NB4 (cell line): ENCODE measurements around the gene TSHZ2.

Experiments used
- DNase-seq: peaks from one replicate; pipeline ENCODE4 v3.0.0; 2010; ENCODE audit warnings: low read depth
- H3K4me3 ChIP-seq: one replicate; pipeline ENCODE4 v1.5.1; 2011; ENCODE audit warnings: mild to moderate bottlenecking, low read depth, low read length, moderate library complexity
- MYC ChIP-seq: IDR thresholded peaks from 2 replicates; pipeline ENCODE4 v1.6.1; 2011; ENCODE audit warnings: low read depth, low read length
- POLR2A ChIP-seq: IDR thresholded peaks from 2 replicates; pipeline ENCODE4 v1.6.1; 2011; ENCODE audit warnings: mild to moderate bottlenecking; ENCODE audit not compliant: insufficient read length; ENCODE audit errors: extremely low read depth
- TF ChIP-seq, protein P1 (sequence below): IDR thresholded peaks from 2 replicates; pipeline ENCODE4 v1.6.1; 2011; ENCODE audit warnings: low read depth, low read length
- TF ChIP-seq, protein P2 (sequence below): IDR thresholded peaks from one replicate; pipeline ENCODE4 v1.5.1; 2012; ENCODE audit warnings: low read depth, low read length

TSHZ2 gene

DNA sequence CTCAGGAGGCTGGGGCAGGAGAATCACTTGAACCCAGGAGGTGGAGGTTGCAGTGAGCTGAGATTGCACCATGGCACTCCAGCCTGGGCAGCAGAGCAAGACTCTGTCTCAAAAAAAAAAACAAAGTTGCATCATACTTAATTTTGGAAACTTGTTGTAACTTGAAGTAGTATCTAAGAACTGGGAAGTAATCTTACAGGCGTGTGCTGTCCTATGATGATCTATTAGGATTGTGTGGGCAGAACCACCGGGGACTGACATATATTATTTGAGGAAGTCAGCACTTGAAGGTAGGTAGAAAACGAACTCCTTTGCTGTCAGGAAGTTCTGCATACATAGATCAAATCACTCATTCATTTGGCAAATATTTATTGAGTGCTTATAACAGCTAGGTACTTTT, 433.0 kb downstream of the TSHZ2 start:
- TF ChIP-seq MYC (no peak), POLR2A (no peak)
- TF ChIP-seq, protein P1, sequence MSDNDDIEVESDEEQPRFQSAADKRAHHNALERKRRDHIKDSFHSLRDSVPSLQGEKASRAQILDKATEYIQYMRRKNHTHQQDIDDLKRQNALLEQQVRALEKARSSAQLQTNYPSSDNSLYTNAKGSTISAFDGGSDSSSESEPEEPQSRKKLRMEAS: no peak
- TF ChIP-seq, protein P2, sequence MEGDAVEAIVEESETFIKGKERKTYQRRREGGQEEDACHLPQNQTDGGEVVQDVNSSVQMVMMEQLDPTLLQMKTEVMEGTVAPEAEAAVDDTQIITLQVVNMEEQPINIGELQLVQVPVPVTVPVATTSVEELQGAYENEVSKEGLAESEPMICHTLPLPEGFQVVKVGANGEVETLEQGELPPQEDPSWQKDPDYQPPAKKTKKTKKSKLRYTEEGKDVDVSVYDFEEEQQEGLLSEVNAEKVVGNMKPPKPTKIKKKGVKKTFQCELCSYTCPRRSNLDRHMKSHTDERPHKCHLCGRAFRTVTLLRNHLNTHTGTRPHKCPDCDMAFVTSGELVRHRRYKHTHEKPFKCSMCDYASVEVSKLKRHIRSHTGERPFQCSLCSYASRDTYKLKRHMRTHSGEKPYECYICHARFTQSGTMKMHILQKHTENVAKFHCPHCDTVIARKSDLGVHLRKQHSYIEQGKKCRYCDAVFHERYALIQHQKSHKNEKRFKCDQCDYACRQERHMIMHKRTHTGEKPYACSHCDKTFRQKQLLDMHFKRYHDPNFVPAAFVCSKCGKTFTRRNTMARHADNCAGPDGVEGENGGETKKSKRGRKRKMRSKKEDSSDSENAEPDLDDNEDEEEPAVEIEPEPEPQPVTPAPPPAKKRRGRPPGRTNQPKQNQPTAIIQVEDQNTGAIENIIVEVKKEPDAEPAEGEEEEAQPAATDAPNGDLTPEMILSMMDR: no peak
- no peak overlapping the region for H3K4me3 ChIP-seq

DNA sequence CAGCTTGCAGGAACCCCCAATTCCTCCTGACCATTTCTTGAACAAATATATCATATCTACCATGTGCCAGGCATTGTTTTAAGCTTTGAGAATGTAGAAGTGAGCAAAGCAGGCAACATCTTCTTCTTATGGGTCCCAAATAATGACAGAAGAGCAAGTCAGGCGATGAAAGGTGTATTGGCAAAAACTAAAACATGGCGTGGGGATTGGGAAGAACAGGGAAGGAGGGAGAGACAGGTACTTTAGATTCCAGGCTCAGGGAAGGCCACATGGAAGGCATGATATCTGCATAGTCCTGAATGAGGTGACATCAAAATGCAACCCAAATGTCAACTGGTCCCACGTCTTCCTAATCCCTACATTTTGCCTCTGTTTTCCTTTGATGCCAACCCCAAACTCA, 434.4 kb downstream of the TSHZ2 start:
- no peak overlapping the region for H3K4me3 ChIP-seq
- no peak for TF ChIP-seq POLR2A
- TF ChIP-seq, protein P1: no peak
- TF ChIP-seq, protein P2: no peak
- TF ChIP-seq MYC: no peak
- DNase-seq: no peak

More for the DNA sequence above, 433.0 kb downstream of the TSHZ2 start:
- DNase-seq: no peak

DNA sequence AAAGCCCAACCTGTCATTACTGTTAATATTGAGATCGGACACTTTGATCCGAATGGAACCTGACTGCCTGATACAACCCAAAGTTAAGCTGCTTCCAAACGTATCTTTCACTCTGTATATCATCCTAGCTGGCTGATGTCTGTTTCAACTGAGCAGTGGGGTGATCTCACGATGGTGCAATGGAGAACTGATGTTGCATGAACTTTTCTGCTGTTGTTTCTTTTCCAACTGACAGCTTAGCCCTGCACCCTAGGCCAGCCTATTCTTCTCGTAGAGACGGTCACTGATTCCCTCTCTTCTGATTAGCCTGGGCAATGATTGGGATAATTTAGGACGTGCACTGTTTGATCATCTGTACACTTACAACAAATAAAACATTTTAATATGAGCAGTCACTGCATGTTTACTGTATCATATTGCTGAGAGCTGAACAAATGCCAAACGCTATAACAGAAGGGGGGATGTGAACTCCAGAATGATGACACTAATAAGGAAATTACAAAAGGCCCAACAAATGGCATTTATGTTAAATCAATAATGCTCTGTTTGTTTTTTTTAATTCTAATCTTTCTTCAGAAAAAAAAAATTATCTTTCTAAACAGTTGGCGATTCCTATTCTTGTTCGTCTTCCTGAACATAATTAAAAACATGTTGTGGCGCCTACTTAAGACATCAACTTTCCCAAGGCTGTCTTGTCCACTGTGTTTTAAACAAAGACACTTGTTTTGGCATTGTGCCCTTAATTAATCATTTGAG, 436.7 kb downstream of the TSHZ2 start:
- H3K4me3 ChIP-seq: no peak overlapping the region
- peak; percentile 16 for DNase-seq
- TF ChIP-seq, protein P2: no peak
- no peak for TF ChIP-seq POLR2A

DNA sequence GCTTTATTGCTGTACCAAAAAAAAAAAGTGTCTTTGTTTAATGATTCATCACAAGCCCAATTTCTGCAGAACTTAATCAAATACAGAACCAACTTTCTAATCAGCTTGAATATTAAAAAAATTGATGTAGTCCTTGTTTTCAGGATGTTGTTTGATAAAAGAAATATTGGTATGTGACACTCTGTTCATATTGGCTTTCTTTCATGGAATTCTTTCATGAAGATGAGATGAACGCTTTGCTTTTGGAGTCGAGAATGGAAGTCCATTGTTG, 437.2 kb downstream of the TSHZ2 start:
- H3K4me3 ChIP-seq: no peak overlapping the region
- TF ChIP-seq, protein P2: no peak
- TF ChIP-seq, protein P1: no peak
- no peak for TF ChIP-seq MYC
- TF ChIP-seq POLR2A: no peak
- no peak for DNase-seq

DNA sequence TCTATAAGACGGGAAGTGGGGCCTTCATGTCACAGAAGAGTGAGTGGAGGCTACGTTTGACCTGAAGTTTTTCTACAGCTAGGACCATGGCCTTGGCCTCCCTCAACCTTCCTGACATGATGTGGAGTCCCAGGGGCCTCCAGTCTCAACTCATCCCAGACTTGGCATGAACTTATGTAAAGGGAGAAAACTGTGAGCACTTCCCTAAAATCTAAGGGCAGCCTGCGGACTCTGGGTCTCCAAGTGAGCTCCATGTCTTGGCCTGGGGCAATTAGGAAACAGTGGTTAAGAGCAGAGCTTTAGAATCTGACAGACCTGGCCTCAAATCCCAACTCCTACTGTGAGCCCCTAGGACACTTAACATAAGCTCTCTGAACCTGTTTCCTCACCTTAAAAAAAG, 439.0 kb downstream of the TSHZ2 start:
- no peak for DNase-seq
- H3K4me3 ChIP-seq: no peak overlapping the region
- TF ChIP-seq MYC: no peak
- TF ChIP-seq, protein P1: no peak
- no peak for TF ChIP-seq POLR2A
- TF ChIP-seq, protein P2: no peak

DNA sequence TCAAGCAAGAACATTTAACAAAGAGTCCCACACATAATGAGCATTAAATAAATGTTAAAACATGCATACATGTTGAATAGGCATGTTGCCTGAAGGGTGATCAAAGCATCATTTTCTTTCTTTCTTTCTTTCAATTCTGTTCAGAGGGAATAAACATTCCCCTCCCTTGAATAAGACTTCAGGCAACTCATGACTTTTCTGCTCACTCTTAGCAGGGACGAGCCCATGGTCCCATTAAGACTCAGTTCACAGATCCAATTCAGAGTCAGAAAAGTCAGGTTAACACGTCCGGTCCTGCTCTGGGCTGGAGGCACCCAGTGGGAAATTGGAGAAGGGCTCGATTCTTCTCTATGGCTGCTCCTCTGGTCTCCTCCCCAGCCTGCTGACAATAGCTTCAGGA, 439.7 kb downstream of the TSHZ2 start:
- TF ChIP-seq, protein P1: no peak
- TF ChIP-seq POLR2A (no peak), MYC (no peak)
- TF ChIP-seq, protein P2: no peak
- DNase-seq: no peak

More for the DNA sequence above, 439.7 kb downstream of the TSHZ2 start:
- no peak overlapping the region for H3K4me3 ChIP-seq
